AG20443 (cell line): ENCODE results near the gene ESPNL.

Experiments
- DNase-seq: peaks from one replicate; pipeline ENCODE4 v3.0.0; 2012; ENCODE audit warnings: low spot score, mixed read lengths

The ESPNL gene

DNA sequence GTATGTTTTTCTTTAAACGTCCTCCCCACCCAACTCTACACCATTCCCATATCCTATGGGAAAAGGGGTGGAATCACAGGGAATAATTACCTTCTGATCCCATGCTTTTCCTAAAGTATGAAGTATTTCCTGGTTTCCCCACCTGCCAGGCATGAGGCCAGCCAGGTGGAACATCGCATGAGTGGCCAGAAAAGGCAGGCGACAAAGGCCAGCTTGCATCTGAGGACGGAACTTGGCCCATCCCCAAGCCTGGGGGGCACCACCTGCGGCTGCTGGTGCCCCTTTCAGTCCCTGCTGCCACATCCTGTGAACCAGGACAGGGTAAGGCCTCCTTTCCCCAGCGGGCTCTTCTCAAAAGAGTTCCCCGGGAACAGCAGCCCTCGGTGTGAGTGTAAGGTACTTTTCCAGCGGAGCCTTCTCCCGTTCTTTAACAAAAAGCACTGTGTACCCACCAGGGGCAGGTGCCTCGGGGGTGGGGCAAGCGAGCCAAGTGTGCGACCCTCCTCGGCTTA lies 57.4 kb downstream of the ESPNL start:
- no peak for DNase-seq

DNA sequence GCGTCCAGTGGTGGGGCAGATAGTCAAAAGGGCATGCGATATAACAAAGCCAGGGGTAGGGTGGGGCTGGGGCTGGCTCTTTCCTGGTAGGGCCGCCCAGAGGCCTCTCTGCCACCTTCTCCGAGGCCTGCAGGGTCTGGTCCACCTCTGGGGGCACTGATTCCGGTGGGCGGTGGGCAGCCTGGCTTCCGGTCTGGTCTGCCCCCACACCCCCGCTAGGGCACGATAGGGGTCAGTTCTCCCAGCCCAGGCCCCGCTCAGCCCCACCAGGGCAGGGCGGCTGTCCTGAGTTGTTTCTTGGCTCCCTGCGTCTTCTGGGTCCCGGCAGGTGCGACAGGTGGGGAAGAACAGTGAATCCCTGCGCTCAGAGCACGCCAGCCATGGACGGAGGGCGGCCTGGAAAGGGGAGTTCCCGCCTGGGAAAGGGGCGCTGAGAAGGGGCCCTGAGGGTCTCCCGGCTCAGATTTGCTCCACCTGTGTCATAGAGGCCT lies 57.9 kb downstream of the ESPNL start:
- no peak for DNase-seq

DNA sequence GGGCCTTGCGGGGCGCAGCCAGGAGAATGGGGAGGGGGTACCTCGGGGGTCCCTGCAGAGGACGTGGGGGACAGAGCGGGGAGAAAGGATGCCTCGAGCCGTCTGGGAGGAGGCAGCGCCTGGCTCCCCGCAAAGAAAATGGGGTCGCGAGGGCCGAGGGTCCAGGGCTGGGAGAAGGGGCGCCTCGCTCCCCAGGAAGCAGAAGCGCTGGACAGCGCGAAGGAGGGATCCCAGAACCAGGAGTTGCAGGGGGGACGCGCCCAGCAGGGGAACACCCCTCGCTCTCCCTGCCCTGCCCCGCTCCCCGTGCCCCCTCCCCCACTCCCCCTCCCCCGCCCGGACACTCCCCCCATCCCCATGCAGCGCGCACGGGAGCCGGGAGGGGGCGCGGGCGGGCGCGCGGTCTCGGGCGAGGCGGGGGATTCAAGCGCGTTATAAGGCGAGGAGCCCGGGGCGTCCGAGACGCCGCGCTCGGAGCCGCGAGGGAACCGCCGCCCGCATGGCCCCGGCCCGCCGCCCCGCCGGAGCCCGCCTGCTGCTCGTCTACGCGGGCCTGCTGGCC lies 58.5 kb downstream of the ESPNL start, which contains the start of gene ERFE:
ERFE (plus strand) TSS at position 462 of the 562 bp plus-strand sequence; CDS start at position 500, 38 bp downstream.
- DNase-seq, result peak; percentile 86

DNA sequence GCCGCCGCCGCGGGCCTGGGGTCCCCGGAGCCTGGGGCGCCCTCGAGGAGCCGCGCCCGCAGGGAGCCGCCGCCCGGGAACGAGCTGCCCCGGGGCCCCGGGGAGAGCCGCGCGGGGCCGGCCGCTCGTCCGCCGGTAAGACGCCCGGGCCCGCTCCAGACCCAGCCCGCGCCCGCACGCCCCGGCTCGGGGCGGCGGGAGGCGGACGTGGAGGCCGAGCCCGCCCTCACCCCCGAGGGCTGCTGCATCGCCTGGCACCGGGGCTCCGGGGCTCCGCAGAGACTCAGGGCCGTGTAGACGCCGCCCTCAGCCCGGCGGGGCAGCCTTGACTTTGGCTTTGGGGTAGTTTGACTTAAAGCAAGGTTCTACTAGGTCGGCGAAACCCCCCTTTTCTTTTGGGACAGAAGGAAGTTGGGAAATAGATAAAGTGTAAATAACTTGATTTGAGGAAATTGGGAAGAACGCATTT lies 59.0 kb downstream of the ESPNL start:
- DNase-seq, result peak; percentile 50

DNA sequence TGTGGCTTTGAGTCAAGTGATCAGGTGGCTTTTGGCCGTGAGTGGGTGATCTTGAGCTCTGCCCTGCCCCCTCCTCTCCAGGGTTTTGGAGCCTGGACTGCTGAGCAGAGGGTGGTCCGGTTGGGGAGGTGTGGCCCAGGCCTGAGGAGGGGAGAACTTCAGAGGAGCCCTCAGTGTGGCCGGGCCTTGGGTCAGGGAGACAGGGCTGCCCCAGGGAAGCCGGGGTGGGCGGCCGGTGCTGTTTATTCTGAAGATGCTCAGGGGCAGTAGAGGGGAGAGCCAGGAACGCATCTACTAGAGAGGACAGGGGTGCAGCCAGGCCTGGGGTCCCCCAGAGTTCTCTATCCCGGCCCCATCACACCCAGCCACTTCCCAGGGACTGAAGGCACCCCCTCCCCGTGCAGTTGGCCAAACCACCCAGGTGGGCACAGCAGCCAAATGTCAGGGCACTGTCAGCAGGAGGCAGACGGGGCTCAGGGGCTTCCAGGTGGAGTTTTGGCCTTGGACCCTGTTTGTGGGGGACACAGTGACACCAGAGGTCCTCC lies 59.6 kb downstream of the ESPNL start:
- DNase-seq, result no peak

DNA sequence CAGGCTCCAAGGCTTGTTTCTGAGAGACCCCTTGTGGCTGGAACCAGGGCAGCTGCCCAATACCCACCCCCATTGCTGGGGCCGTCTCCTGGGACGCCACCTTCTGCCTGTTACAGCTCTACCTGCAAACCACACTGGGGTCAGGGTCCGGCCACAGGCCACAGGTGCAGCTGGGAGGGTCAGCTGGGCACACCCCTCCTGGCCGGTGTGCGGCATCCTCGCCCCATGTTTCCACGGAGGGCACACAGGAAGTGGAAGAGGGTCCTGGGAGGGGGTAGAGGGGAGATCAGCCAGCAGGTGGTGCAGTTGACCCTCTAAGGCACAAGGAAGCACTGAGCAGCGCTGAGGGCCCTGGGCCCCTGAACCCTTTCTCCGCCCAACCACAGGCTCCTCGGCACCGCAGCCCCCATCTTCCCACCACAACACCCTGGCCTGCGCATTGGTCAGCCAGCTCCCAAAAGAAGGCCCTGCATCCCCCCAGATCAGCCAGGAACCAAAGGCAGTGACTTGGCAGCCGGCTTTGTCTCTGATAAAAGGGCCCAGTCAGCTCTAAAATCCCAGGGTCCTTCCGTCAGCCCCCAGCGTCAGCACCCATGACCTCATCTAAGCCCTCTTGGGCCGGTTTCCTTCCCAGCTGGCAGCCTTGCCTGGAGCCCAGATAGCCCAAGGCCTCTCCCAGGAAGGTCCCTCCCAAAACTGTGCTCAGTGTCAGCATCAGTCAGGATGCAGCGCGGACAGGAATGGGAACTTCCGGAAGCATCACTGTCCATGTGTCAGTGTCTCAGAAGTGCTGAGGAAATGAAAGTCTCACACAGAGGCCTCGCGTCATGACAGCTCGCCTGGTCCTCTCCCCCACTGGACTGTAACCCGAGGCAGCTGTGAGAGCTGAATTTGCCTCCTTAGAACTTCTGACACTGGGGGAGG lies 60.3 kb downstream of the ESPNL start:
- DNase-seq, result no peak

DNA sequence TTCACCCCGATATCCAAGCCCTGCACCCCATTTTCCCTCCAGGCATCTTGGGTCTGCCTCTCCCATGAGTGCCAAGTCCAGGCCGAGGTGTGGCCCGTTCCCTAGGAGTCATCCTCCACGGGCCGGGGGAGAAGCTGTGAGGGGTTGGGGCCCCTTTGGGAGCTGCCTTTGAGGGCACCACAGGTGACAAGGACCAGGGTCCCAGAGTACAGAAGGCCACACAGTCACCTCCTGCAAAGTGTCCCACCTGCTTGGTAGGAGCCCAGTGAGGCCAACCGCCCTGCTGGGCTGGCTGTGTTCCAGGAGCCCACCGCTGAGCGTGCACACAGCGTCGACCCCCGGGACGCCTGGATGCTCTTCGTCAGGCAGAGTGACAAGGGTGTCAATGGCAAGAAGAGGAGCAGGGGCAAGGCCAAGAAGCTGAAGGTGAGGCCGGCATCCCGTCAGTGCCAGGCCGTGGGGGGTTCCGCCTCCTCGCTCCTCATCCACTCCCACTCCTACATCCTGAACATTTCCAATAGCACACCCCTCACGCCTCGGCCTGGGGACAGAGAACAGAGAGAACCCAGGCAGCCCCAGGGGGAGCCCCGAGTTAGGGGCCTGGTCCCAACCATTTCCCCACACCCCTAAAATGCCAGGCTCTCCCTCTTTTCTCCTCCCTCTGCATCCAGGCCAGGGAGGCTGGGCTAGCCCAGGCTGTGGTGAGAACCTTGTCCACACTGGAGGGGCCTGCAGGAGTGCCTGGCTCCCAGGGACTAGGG lies 61.3 kb downstream of the ESPNL start:
- DNase-seq, result no peak

DNA sequence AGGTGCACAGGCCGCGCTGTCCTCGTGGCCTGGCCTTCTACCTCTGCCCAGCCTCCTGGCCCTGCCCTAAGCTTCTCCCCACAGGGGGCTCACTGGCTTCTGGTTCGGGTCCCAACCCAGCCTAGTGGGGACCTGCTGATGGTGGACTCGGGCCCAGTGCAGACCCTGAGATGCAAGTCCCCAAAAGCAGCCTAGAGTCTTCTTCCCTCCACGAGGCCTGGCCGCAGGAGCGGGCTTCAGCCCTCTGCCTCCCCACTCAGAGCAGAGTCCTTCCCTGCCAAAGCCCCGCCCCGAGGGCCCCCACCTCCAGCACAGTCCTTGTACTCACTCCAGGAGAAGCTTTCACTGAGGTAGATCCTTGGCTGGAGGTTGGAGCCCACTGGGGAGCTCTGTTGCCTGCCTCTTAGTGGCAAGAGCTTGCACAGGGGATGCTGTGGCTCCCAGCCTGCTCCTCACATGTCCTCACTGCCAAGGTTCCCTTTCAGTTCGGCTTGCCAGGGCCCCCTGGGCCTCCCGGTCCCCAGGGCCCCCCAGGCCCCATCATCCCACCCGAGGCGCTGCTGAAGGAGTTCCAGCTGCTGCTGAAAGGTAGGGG lies 62.2 kb downstream of the ESPNL start:
- DNase-seq, result no peak

DNA sequence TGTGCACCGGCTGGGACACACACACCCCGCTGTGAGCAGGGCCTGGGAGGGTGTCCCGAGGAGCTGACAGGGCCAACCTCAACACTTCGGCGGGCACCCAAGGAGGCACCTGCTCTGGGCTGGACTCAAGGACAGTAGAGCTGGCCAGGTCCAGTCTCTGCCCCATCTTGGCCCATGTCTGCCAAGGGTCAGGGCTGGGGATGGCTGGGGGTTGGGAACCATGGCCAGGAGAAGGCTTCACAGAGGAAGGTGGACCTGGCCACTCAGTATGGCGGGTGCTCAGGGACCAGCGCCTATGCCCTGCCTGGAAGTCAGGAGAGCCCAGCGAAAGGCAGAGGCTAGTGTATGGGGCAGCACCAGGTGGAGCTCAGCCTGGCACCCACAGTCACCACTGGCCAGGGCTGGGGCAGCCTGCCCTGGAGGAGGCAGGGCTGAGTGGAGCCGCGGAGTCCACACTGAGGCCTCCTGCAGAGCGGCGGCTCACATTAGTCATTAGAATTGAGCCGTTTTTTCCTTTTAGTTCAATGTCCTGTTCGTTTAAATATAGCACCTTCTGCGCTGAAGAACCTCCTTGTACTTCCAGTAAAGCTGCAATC lies 62.8 kb downstream of the ESPNL start:
- no peak for DNase-seq

DNA sequence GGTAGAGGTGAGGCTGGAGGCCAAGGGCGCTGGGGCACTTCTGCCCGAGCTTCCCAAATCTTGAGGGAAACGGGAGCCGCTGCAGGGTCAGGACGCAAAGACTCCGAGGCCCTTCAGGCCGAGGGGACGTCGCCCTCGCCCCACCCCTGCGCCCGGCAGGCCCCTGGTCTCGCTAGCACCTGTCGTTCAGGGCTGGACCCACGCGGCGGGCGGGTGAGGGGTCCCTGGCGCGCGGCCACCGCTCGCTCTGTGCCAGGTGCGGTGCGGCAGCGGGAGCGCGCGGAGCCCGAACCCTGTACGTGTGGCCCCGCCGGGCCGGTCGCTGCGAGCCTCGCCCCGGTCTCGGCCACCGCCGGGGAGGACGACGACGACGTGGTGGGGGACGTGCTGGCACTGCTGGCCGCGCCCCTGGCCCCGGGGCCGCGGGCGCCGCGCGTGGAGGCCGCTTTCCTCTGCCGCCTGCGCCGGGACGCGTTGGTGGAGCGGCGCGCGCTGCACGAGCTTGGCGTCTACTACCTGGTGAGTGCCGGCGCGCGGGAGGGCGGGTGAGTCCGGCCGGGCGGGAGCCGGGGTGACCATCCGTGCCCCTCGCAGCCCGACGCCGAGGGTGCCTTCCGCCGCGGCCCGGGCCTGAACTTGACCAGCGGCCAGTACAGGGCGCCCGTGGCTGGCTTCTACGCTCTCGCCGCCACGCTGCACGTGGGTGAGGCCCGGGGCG lies 63.5 kb downstream of the ESPNL start:
- DNase-seq, result peak; percentile 44

DNA sequence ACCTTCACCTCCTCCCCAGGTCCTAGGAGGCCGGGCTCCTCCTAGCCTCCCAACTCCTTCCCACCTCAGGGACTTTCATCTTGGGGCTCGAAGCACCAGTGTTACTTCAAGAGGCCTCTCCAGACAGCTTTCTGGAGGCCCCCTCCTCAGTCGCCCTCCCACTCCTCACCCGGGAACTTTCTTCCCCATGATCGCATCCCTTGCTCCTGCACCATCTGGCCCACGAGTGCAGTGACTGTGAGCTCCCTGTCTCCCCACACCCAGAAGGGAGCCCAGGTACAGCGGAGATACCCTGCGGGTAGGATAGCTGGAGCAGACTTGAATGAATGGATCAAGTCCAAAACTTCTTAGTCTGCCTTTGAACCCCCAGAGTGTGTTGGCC lies 64.8 kb downstream of the ESPNL start:
- DNase-seq, result no peak

DNA sequence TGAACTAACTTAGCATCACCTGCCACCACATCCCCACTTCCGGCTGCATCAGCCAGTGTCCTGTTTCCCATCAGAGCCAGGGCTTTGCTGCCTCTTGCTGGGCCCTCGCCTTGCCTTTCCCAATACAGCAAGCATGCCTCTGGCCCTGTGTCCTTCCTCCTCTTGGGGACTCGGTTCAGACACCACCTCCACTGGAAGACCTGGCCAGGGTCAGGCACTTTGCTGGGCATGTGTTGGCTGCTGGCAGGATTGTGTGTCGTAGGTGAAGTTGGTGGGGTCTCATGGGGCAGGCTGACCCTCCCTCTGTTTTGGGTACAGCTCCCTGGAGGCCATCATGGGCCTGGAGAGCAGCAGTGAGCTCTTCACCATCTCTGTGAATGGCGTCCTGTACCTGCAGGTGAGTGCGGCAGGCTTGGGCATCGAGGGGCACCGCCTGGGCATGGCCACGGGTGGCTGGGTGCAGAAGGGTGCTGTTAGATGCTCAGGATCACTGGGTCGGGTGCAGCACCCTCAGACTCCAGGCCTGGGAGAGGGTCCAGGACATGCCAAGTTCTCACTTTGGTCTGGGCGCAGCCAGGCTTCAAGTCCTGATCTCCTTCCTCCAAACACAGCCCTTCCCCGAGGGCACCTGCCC lies 65.3 kb downstream of the ESPNL start:
- DNase-seq, result no peak

DNA sequence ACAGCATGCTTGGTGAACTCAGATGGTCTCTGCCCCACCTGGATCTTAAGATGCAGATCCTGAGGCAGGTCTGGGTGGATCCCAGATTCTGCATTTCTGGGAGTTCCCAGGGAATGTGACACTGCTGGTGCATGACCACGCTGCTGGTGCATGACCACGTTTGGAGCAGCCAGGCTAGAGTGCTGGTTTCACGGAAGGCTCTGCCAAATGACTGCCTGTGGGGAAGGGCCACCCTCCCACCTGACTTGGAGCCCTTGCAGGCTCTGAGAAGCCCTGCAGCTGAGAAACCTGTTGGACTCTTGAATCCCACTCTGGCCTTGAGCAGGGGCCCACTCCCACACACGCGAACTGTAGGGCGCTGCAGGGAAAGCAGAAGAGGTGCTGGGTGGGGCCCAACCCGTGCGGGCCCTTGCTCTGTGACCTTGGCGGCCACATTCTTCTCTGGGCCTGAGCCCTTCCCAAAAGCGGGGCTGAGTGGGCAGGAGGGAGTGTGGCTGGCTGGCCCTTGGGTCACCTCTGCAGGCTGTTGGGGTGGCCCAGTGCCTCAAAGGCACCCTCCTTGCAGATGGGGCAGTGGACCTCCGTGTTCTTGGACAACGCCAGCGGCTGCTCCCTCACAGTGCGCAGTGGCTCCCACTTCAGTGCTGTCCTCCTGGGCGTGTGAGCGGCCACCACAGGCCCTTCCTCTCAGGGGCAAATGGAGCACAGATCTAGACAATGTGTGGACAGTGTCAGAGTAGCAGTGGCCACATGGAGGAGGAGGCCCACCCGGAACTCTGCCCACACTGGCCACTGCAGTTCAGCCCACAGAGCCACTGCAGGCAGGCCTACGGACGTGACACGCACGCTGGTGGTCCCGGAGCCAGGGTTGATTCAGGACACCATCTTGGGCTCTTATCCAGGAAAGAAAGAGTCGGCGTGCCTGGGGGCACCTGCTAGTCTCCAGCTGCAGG lies 66.5 kb downstream of the ESPNL start:
- no peak for DNase-seq

DNA sequence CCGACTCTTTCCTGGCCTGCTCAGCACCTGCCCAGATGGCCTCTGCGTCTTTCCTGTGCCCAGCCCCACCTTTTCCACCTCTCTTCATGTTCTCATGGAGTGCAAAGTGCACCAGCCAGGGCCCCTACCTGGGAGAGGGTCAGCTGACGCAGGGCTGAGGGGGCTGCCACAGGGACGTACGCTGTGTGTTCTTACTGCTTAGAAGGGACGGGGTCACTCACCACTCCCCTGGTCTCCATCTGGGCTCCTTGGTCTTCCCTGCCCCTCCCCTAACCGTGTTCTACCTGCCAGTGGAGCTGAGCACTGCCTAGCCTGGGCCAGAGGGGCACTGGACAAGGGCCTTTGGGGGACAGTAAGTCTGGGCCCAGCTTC lies 67.2 kb downstream of the ESPNL start:
- DNase-seq, result no peak

DNA sequence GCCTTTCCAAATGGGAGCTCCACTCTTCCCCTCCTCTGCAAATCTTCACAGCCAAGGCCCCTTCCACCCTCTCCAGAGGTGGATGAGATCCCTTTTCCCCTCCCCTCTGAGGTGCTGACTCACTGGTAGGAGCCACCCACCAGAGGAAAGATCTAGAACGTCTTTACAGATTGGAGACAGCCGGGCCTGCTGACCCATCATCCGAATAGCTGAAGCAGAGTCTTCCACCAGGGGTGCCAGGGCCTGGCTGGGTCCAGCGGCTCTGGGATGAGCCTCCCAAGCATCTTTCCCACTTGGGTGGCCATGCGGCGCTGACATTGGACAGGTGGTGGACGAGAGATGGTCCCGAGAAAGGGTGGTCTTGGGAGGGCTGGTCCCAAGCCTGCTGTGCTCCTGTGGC lies 67.6 kb downstream of the ESPNL start:
- DNase-seq, result no peak

DNA sequence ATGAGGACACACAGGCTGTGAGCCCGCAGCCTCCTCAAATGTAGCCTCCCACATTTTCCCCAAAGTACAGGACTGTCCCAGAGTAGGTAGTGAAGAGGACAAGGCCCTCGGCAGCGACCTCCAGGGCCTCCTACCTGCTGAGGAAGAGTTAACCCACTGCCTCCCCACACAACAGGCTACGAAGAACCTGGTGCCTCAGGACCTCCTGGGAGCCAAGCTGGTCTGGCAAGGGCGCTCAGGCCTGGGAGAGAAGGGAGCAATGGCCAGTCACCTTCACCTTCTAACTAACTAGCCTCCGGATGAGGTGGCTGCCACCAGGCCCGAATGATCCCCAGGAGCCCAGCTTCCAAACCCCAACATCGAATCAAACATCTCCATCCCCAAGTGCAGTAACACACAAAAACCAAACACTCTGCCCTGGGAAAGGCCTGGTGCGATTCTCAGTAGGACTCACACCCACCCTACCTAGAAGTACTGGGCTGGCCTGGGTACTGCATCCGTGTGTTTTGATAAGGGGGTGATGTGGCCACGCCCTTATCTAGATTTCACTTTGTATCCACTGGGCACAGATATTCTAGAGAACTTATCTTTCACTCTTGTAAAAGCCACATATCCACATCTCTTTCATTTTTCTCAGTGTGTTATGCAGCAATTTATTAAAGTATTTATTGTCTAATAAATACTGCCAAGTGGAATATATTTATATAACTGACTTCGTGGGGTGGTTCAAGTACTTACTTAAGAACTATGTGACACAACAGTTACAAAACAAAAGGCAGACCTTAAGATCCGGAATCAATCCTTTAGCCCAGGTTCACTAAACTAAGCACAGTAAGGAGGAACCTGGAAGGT lies 68.3 kb downstream of the ESPNL start:
- no peak for DNase-seq

DNA sequence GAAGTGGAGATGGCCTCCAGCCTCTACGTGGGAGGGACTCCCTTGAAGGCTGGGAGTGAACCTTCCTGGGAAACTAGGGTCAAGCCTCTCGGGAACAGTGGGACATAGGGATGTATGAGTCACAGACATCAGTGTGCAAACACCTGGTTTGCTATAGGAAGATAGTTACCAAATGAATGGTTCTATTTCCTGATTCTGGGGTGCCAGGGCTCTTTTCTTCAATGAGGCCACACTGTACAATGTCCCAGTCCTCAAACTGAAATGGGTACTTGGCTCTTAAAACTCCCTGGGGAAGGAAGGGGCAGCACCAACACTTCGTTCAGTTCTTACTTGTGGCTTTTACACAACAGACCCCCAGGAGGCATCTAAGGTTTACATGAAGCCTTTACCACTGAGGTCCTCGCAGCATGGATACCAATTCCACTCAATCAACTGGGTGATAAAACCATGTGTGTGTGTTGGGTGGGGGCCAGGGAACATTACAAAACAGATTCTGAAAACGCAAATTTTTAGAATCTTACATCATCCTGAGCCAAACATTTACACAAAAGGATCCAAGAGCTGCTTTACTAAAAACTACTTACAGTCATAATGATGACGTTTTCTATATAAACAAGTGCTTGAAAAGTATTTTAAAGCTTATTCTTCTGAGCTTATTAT lies 69.0 kb downstream of the ESPNL start:
- peak; percentile 71 for DNase-seq
